Measurements from ENCODE around the gene CTNNA3.

Gene CTNNA3

DNA sequence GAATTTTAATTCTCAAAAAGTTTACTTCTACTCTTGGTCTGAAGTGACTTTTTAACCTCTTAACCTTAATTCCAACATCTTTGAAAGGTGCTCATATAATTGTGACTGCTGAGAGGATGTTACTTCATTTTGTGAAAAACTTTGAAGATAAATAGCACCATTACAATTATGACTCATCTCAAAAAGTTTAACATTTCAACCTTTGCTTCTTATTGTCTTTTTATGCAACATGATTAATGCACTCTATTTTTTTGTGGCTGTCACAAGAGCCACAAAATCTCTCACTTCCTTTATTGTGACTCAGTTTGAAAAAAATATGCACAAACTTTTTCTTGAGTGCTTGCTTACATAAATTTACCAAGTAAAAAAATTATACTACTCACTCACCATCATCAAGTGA, 387.1 kb downstream of the CTNNA3 start:
- DNase-seq, result no peak

GRCh38 chr10:67306588-67307205, 389.3 kb downstream of the CTNNA3 start:
- DNase-seq, result no peak

DNA sequence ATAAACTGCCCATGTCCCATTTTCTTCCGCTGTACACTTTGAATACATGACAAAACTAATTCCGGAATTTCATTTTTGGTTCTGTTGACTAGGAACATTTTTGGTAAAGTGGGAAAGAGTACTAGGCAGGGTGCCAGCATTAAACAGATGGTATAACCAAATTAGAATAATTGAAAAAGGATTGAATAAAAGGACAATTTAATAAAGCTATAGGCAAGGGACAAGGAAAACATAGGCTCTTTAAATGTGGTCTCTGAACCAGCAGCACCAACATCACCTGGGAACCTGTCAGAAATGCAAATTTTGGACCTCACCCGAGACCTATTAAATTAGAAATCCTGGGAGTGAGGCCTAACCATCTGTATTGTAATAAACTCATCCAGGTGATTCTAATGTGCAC, 393.3 kb downstream of the CTNNA3 start:
- no peak for DNase-seq

DNA sequence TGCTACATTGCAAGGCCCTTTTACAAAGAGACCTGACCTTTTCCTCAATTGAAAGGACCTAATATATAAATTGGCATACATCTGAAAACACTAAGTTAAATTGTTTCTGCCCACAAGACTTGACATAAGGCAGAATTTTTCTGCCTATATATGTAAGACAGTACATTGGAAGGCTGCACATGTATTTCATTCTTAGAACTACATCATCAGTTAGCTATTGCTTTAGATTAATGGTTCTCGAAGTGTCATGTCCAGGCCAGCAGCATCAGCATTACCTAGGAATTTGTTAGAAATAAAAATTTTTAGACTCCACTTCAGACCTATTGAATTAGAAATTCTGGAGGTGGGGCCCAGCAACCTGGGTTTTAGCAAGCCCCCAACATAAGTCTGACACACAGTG, 396.2 kb downstream of the CTNNA3 start:
- no peak for DNase-seq

- DNase-seq, result no peak
Observed at GRCh38 chr10:67297637-67298181, 398.3 kb downstream of the CTNNA3 start.

GRCh38 chr10:67296926-67297325, 399.1 kb downstream of the CTNNA3 start:
- no peak for DNase-seq

- DNase-seq, result no peak
Observed at GRCh38 chr10:67288688-67289410, 407.1 kb downstream of the CTNNA3 start.

DNA sequence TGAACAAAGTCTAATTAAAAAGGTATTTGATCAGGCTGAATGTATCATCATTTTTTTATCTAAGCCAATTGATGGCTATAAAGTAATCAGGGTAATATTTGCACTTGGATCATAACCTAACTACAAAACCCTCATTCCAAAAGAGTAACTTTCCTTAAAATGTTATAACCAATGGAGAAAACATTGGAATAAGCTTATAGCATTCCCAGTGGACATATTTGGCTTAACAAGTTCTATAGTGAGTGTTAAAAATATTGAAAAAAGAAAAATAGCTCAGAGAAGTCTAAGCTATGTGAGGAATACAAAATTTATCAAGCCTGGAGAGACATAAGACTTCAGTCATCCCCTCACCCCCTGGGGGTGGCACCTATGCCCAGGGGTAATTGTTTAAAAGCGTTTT, 411.4 kb downstream of the CTNNA3 start:
- no peak for DNase-seq

DNA sequence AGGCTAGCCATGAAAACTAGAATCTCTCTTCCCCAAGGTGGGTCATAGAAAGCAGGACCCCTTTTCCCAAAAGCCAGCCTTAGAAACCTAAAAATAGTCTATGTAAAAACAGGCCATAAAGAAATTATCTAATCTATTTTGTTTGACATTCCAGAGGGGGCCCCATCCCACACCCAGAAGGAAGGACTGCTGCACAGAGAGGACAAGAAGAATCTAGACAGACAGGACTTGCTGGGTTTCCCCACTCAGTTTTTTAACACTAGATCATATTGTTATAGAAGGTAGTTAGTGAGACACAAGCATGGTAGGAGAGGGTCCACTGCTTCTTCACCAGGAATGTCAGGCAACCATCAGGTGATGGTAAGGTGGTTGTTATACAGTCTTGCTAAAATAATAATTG, 413.1 kb downstream of the CTNNA3 start:
- DNase-seq, result no peak

GRCh38 chr10:67280405-67280804, 415.6 kb downstream of the CTNNA3 start:
- DNase-seq, result no peak

GRCh38 chr10:67277402-67277801, 418.6 kb downstream of the CTNNA3 start:
- no peak for DNase-seq

DNA sequence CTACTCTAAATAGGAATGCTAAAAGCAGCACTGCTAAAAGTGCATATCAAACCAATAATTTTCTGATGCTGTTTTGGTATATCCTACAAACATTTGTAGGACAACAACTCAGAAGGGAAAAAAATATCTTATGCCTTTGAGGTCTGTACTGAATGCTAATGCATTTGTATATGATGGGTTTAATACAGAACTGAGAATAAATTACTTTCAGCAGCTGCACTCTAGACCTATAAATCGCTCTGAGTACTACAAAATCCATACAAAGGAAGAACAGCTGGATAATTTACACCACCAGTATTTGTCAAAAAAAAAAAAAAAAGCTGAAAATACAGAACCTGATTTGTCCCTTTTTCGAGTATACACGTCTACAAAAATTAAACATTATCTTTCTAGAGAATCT, 426.2 kb downstream of the CTNNA3 start:
- no peak for DNase-seq

DNA sequence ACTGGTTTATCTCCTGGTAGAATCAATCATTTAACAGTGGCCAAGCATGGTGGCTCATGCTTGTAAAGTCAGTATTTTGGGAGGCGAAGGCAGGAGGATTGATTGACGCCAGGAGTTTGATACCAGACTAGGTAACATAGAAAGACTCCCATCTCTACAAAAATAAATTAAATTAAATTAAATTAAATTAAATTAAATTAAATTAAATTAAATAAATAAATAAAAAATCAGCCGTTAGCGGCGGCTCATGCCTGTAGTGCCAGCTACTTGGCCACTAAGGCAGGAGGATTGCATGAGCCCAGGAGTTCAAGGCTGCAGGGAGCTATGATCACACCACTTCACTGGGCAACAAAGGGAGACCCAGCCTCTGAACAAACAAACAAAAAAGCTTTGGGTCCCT, 427.8 kb downstream of the CTNNA3 start:
- no peak for DNase-seq

GRCh38 chr10:67262675-67263074, 433.3 kb downstream of the CTNNA3 start:
- DNase-seq, result no peak

DNA sequence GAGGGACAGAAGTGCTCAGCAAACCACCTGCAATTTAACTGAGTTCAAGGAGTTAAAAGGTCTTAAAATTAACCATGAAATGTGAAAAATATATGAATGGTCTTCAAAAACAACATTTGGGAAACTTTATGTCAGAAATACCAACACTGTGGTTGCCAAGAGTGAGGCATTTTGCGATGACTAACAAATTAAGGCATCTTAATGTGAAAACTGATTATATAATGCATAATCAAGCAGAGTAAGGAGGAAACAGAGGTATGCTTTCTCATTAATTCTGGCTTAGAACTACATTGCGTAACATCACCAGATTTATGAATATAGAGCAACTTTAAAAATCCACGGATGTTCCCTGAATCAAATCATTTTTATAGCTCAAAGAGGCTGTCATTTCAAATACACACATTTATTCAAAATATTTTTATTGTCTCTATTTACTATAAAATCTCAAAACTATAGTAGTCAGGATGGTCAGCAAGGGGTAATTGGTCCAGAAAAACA, 434.6 kb downstream of the CTNNA3 start:
- no peak for DNase-seq

DNA sequence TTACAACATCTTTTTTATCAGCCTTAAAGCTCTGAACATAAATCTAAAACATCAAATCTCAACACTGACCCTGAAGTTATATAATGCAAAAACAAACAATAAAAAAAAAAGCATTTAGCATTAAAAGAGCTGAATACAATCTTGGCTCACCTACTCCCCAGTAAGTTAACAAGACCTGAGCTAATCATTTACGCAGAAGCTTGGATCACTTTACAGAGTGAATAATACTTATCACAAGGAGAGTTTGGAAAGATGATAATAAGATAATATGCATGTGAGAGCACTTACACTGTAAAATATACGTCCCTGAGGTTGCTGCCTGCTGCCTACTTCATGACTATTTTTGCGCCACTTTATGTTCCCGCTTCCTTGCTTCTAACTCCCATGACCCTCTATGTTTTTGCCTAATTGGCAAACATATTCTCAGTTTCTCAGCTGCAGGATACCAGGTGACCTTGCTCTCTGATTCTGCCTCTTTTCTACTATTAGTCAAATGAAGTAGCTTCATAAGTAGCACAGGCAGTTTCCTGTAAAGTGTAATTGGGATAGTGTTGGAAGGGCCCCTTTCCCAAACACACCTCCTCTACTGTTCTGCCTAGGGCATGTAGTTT, 436.6 kb downstream of the CTNNA3 start:
- no peak for DNase-seq

DNA sequence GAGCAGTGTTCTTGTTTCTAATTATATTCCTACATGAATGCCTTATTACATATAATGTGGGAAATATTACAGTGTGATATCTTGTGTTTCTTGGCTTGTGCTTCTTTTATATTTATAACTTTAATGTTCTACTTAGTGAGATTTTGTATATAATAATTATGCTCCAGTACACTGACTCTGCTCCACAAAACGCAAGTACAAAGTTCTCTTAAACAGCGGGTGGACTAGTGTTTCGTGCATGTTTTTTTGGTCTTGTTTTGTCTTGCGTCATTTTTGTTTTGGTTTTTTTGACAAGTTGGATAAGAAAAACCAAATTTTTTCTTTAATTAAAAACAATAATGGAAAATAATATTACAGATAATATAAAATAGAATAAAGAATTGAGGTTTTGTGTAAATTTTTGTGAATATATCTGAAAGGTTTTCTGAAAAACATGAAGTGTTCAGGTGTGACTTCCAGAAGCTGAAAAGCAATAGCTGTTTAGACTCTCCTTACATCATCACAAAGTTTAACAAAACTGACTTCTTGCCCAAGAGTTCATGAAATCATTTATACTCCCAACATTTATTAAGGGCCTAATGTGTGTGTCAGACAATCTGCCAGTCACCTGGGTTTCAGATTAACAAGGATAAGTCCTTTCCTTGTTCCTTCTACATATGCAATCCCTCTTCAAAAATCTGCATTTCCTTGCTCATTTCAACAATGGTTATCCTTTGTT, 438.4 kb downstream of the CTNNA3 start:
- DNase-seq, result no peak

DNA sequence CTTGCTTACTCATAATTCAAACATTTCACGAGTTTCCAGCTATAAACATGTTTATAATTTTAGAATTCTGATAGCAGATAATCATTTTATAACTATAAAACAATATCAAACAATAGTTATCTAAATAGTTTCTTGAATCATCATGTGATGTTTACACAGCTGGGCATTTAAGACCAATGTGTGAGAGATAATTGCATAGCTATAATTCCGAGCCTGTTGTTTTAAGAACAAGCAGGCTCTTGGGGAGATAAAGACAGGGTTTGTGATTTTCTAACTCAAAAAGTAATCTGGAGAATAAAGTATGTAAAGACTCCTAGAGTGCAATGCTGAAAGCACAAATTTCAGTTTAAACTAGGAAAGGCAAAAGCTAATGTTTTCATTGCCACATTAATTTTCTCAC, 439.0 kb downstream of the CTNNA3 start:
- no peak for DNase-seq

GRCh38 chr10:67250686-67251085, 445.3 kb downstream of the CTNNA3 start:
- no peak for DNase-seq

DNA sequence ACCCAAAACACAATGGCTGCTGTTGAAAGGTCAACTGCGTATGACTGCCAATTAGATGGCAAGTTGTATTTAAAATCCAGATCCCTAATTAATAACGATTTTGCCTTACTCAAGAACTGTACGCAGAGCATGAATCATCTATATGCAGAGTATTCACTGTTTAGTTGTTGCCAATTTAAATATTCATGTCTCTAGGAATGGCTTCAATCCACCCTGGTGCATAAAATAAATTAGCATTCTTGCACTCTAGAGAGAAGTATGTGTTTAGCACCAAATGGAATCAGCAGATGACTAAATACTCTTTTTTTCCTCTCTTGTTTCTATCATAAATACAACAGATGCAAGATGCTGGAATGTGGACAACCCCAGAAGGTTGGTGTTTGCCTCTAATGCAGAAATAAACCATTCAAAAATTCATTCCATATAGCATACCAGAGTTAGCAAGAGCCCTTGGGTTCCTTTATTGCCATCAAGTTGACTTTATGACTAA, 449.9 kb downstream of the CTNNA3 start:
- no peak for DNase-seq

GRCh38 chr10:67242528-67242927, 453.5 kb downstream of the CTNNA3 start:
- no peak for DNase-seq

DNA sequence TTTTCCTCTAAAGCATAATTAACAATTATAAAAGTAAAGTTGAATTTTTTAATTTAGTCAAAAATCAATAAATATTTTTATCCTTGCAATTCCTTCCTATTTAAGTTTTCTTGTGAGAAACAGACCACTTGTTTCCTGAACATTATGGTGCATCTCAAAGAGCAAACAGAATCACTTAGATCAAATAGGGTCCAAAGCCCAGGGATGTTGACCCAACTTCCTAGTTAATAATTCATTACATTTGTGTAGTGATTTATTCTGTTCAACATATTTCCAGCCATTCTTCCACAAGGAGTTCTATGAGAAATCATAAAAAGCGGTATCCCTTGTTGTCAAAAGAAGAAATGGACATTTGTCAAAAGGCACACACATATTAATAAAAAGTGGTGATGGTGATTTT, 454.5 kb downstream of the CTNNA3 start:
- DNase-seq, result no peak

DNA sequence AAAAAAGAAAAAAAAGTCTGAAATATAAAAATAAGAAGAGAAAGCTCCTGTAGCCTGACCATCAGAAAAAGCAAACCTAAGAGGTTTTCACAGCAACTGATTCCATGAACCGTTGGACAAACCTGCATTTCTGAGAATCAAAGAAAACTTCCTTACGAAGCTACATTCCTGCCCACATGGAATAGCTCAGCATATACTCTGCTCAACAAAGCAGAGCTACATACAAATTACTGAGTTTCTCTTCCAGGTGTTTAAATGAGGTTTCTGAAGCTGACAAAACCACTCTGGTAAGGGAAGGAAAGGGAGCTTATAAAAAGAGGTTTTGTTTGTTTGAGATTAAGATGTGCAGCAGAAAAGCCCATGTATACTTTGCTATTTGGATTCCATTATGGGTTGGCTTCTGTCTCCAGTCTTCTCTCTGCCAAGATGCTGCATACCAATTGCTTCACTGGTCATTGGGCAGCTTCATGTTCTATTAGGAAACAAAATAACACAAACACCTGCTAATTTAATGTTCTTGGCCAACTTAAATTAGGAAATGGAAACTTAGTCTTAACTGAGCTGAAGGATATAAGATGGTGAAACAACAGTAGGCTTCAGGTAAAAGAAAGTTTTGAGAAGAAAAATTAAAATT, 456.0 kb downstream of the CTNNA3 start:
- DNase-seq, result no peak

All from femur (tissue), 1 donor.